ENCODE data around the gene ERFE. TPM values are rescaled to one million over a fixed set of nuclear protein-coding genes. Genes with fewer than 3 reads are reported as not detected.

Gene ERFE
- polyA plus RNA-seq, 1 donor from 2014 or later, result not detected

- Histone ChIP-seq H3K27me3 (ENCODE audit: insufficient read depth, low read depth, low read length) (no peaks in the 10 kb centered on the region), H2AFZ (ENCODE audit: low read depth, low read length) (no peak overlapping the region), H3F3A (ENCODE audit: insufficient read depth, low read length, poor library complexity, severe bottlenecking) (no peaks in the 10 kb centered on the region), H3K27ac (ENCODE audit: low read length) (no peak overlapping the region), H3K9ac (ENCODE audit: low read length) (no peak overlapping the region), H3K9me3 (ENCODE audit: low read length) (no peaks in the 10 kb centered on the region), H3K79me2 (replicated peaks; ENCODE audit: insufficient read depth, low read length) (no peaks in the 10 kb centered on the region), H3K9me2 (ENCODE audit: insufficient read depth, low read length) (no peaks in the 10 kb centered on the region), H3K4me3 (ENCODE audit: low read length) (no peak overlapping the region), H3K4me2 (ENCODE audit: low read length) (no peak overlapping the region), H4K20me1 (ENCODE audit: insufficient read depth) (no peaks in the 10 kb centered on the region), H3K36me3 (ENCODE audit: insufficient read depth, low read length) (no peaks in the 10 kb centered on the region)
- TF ChIP-seq TAF1 (IDR thresholded peaks at IDR 0.05; ENCODE audit: low read depth) (no peak), EZH2 (IDR thresholded peaks at IDR 0.05; ENCODE audit: borderline replicate concordance, insufficient read depth, low read length, poor library complexity, severe bottlenecking) (no peak), CTCF (IDR thresholded peaks at IDR 0.05; ENCODE audit: poor library complexity, severe bottlenecking) (no peak), POLR2AphosphoS5 (IDR thresholded peaks at IDR 0.05) (no peak), MXI1 (conservative IDR thresholded peaks at IDR 0.05; ENCODE audit: poor library complexity, severe bottlenecking) (no peak), RAD21 (conservative IDR thresholded peaks at IDR 0.05) (no peak), SMC3 (conservative IDR thresholded peaks at IDR 0.05; ENCODE audit: poor library complexity) (no peak), EP300 (conservative IDR thresholded peaks at IDR 0.05; ENCODE audit: poor library complexity, severe bottlenecking) (no peak)
- TF ChIP-seq, protein P1, sequence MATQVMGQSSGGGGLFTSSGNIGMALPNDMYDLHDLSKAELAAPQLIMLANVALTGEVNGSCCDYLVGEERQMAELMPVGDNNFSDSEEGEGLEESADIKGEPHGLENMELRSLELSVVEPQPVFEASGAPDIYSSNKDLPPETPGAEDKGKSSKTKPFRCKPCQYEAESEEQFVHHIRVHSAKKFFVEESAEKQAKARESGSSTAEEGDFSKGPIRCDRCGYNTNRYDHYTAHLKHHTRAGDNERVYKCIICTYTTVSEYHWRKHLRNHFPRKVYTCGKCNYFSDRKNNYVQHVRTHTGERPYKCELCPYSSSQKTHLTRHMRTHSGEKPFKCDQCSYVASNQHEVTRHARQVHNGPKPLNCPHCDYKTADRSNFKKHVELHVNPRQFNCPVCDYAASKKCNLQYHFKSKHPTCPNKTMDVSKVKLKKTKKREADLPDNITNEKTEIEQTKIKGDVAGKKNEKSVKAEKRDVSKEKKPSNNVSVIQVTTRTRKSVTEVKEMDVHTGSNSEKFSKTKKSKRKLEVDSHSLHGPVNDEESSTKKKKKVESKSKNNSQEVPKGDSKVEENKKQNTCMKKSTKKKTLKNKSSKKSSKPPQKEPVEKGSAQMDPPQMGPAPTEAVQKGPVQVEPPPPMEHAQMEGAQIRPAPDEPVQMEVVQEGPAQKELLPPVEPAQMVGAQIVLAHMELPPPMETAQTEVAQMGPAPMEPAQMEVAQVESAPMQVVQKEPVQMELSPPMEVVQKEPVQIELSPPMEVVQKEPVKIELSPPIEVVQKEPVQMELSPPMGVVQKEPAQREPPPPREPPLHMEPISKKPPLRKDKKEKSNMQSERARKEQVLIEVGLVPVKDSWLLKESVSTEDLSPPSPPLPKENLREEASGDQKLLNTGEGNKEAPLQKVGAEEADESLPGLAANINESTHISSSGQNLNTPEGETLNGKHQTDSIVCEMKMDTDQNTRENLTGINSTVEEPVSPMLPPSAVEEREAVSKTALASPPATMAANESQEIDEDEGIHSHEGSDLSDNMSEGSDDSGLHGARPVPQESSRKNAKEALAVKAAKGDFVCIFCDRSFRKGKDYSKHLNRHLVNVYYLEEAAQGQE (IDR thresholded peaks at IDR 0.05; ENCODE audit: borderline replicate concordance), result no peak
These were observed 20.9 kb upstream of the ERFE start for GRCh38 chr2:238137885-238138284.

- no peaks in the 10 kb centered on the region for H3F3A ChIP-seq (ENCODE audit: insufficient read depth, low read length, poor library complexity, severe bottlenecking)
- no peak within 1 kb of the TSS for H3K9ac ChIP-seq (ENCODE audit: low read length)
- H4K20me1 ChIP-seq (ENCODE audit: insufficient read depth), result no peaks in the 10 kb centered on the region
- H2AFZ ChIP-seq (ENCODE audit: low read depth, low read length), result no peak within 1 kb of the TSS
- H3K4me3 ChIP-seq (ENCODE audit: low read length), result no peak within 1 kb of the TSS
- no peaks in the 10 kb centered on the region for H3K9me3 ChIP-seq (ENCODE audit: low read length)
- H3K27ac ChIP-seq (ENCODE audit: low read length), result no peak within 1 kb of the TSS
- no peak within 1 kb of the TSS for H3K4me2 ChIP-seq (ENCODE audit: low read length)
- H3K79me2 ChIP-seq (replicated peaks; ENCODE audit: insufficient read depth, low read length), result no peaks in the 10 kb centered on the region
- H3K9me2 ChIP-seq (ENCODE audit: insufficient read depth, low read length), result no peaks in the 10 kb centered on the region
- no peaks in the 10 kb centered on the region for H3K27me3 ChIP-seq (ENCODE audit: insufficient read depth, low read depth, low read length)
- no peaks in the 10 kb centered on the region for H3K36me3 ChIP-seq (ENCODE audit: insufficient read depth, low read length)
- TF ChIP-seq SMC3 (conservative IDR thresholded peaks at IDR 0.05; ENCODE audit: poor library complexity), result no peak
- TF ChIP-seq TAF1 (IDR thresholded peaks at IDR 0.05; ENCODE audit: low read depth), result no peak
- TF ChIP-seq POLR2AphosphoS5 (IDR thresholded peaks at IDR 0.05), result no peak
- no peak for TF ChIP-seq MXI1 (conservative IDR thresholded peaks at IDR 0.05; ENCODE audit: poor library complexity, severe bottlenecking)
- no peak for TF ChIP-seq CTCF (IDR thresholded peaks at IDR 0.05; ENCODE audit: poor library complexity, severe bottlenecking)
- no peak for TF ChIP-seq EP300 (conservative IDR thresholded peaks at IDR 0.05; ENCODE audit: poor library complexity, severe bottlenecking)
- TF ChIP-seq, protein P1 (IDR thresholded peaks at IDR 0.05; ENCODE audit: borderline replicate concordance), result no peak
- no peak for TF ChIP-seq EZH2 (IDR thresholded peaks at IDR 0.05; ENCODE audit: borderline replicate concordance, insufficient read depth, low read length, poor library complexity, severe bottlenecking)
- TF ChIP-seq RAD21 (conservative IDR thresholded peaks at IDR 0.05), result no peak
These were observed 20.2 kb upstream of the ERFE start, which contains the start of gene KLHL30 for GRCh38 chr2:238138331-238139195. Gene KLHL30 (plus strand): TSS chr2:238138668. CDS start chr2:238140755, 2,087 bp downstream.

Data from neural cell (in vitro differentiated cells).